H1 (cell line): Measurements from ENCODE around the gene ADK. TPM values are rescaled to one million over a fixed set of nuclear protein-coding genes. Genes with fewer than 3 reads are reported as not detected.

Experiments used
- CTCF ChIA-PET: fragments of 300-600 bp; sonication (Branson Sonifier 250); formaldehyde crosslinking; loops from one replicate; lab custom pipeline; 2021; ENCODE audit not compliant: partially characterized antibody; lab: Charles Lee
- POLR2A ChIA-PET: fragments of 300-600 bp; sonication (Branson Sonifier 250); formaldehyde crosslinking; loops from one replicate; lab custom pipeline; 2021; ENCODE audit warnings: inconsistent platforms; ENCODE audit not compliant: partially characterized antibody; lab: Charles Lee
- DNase-seq, 2 experiments: peaks; one replicate each; pipeline versions ENCODE4 v3.0.0 to v3.0.0-alpha.2; 2010 to 2022; ENCODE audit warnings: low spot score in 2 of 2, low read depth in 1 of 2, mixed read lengths in 1 of 2
- FAIRE-seq: peaks from 2 replicates; lab custom pipeline; 2011; peaks lifted over from hg19 to GRCh38; lab: Jason Lieb, UNC
- H2AFZ ChIP-seq: 2 replicates; pipeline ENCODE4 v1.8.1; 2012; ENCODE audit warnings: low read length, inconsistent platforms
- H2AK5ac ChIP-seq: 2 replicates; pipeline ENCODE4 v1.6.1; 2013; ENCODE audit warnings: low read depth, low read length
- H2BK120ac ChIP-seq: replicated peaks from 2 replicates; pipeline ENCODE3; 2013; ENCODE audit warnings: low read depth, low read length, inconsistent platforms
- H2BK12ac ChIP-seq: 2 replicates; pipeline ENCODE4 v1.6.1; 2013; ENCODE audit warnings: low read depth, low read length
- H2BK15ac ChIP-seq: 2 replicates; pipeline ENCODE4 v1.6.1; 2013; ENCODE audit warnings: low read length
- H2BK20ac ChIP-seq: 2 replicates; pipeline ENCODE4 v1.6.1; 2013; ENCODE audit warnings: low read length
- H2BK5ac ChIP-seq: 2 replicates; pipeline ENCODE4 v1.6.1; 2013; ENCODE audit warnings: low read depth, low read length
- H3K14ac ChIP-seq: 2 replicates; pipeline ENCODE4 v1.6.1; 2013; ENCODE audit warnings: inconsistent platforms; ENCODE audit not compliant: insufficient read length
- H3K18ac ChIP-seq: 2 replicates; pipeline ENCODE4 v1.6.1; 2013; ENCODE audit warnings: low read length; ENCODE audit errors: extremely low read depth
- H3K23ac ChIP-seq: 2 replicates; pipeline ENCODE4 v1.6.1; 2013; ENCODE audit warnings: inconsistent platforms; ENCODE audit not compliant: insufficient read length
- H3K23me2 ChIP-seq: 2 replicates; pipeline ENCODE4 v1.6.1; 2013; ENCODE audit warnings: low read depth, low read length
- H3K27ac ChIP-seq: 2 replicates; pipeline ENCODE4 v1.6.1; 2011; ENCODE audit warnings: low read depth, low read length, inconsistent platforms
- H3K27me3 ChIP-seq, 4 experiments: replicated peaks in 1 of 4; 1 replicate in 1 of 4; 2 replicates in 3 of 4; pipeline versions ENCODE4 v1.6.1 to v1.8.1; 2011 to 2013; ENCODE audit warnings: low read length in 3 of 4, mild to moderate bottlenecking in 3 of 4, inconsistent platforms in 2 of 4, mixed read lengths in 2 of 4, moderate library complexity in 1 of 4; ENCODE audit not compliant: control insufficient read depth in 3 of 4, insufficient read depth in 3 of 4; ENCODE audit errors: extremely low read depth in 1 of 4
- H3K36me3 ChIP-seq, 4 experiments: 2 replicates each; pipeline versions ENCODE4 v1.6.1 to v1.8.1; 2011 to 2013; ENCODE audit warnings: mild to moderate bottlenecking in 4 of 4, low read length in 3 of 4, moderate library complexity in 2 of 4, control low read depth in 1 of 4, inconsistent platforms in 1 of 4; ENCODE audit not compliant: insufficient read depth in 4 of 4, control insufficient read depth in 2 of 4
- H3K4ac ChIP-seq: replicated peaks from 2 replicates; pipeline ENCODE3; 2013; ENCODE audit warnings: low read length, low read depth, mixed read lengths, inconsistent platforms; ENCODE audit not compliant: insufficient read length
- H3K4me1 ChIP-seq, 4 experiments: replicated peaks in 1 of 4; 1 replicate in 1 of 4; 2 replicates in 3 of 4; pipeline versions ENCODE4 v1.6.1 to v1.8.1; 2011 to 2013; ENCODE audit warnings: low read length in 3 of 4, inconsistent platforms in 2 of 4, mixed read lengths in 1 of 4; ENCODE audit not compliant: insufficient read depth in 4 of 4, control insufficient read depth in 3 of 4
- H3K4me2 ChIP-seq, 2 experiments: 2 replicates each; pipeline versions ENCODE4 v1.6.1 to v1.8.1; 2011 to 2013; ENCODE audit warnings: low read depth in 2 of 2, low read length in 2 of 2, control low read depth in 1 of 2, inconsistent platforms in 1 of 2, mild to moderate bottlenecking in 1 of 2; ENCODE audit not compliant: insufficient read depth in 1 of 2
- H3K4me3 ChIP-seq, 4 experiments: fragments of 200-600, 300-600 bp in 1 of 4; sonication (generic), shearing (Covaris generic), sonication (Bioruptor Twin) in 1 of 4; 2 replicates each; pipeline versions ENCODE4 v1.5.1 to v1.8.1; 2011 to 2016; ENCODE audit warnings: low read length in 4 of 4, low read depth in 3 of 4, control low read depth in 2 of 4, inconsistent platforms in 2 of 4, mild to moderate bottlenecking in 2 of 4, mixed read lengths in 1 of 4, moderate library complexity in 1 of 4; ENCODE audit not compliant: insufficient read depth in 2 of 4; ENCODE audit errors: extremely low read depth in 1 of 4
- H3K56ac ChIP-seq: replicated peaks from 2 replicates; pipeline ENCODE3; 2013; ENCODE audit warnings: low read depth, mild to moderate bottlenecking, mixed read lengths, low read length, inconsistent platforms; ENCODE audit not compliant: insufficient read length
- H3K79me1 ChIP-seq: 2 replicates; pipeline ENCODE4 v1.6.1; 2013; ENCODE audit warnings: low read depth, low read length, control low read depth
- H3K79me2 ChIP-seq, 2 experiments: 2 replicates each; pipeline versions ENCODE4 v1.6.1 to v1.8.1; 2012 to 2013; ENCODE audit warnings: low read length in 2 of 2, mild to moderate bottlenecking in 2 of 2, inconsistent platforms in 1 of 2; ENCODE audit not compliant: insufficient read depth in 2 of 2, control insufficient read depth in 1 of 2
- H3K9ac ChIP-seq, 4 experiments: replicated peaks in 1 of 4; 1 replicate in 1 of 4; 2 replicates in 3 of 4; pipeline versions ENCODE4 v1.6.1 to v1.8.1; 2011 to 2013; ENCODE audit warnings: low read depth in 3 of 4, low read length in 3 of 4, control low read depth in 2 of 4, mild to moderate bottlenecking in 2 of 4, moderate library complexity in 2 of 4, inconsistent platforms in 1 of 4; ENCODE audit errors: extremely low read depth in 1 of 4
- H3K9me3 ChIP-seq, 2 experiments: 2 replicates each; pipeline versions ENCODE4 v1.6.1 to v1.8.1; 2012 to 2013; ENCODE audit warnings: mild to moderate bottlenecking in 2 of 2, moderate library complexity in 2 of 2, control low read depth in 1 of 2, inconsistent platforms in 1 of 2, low read depth in 1 of 2, low read length in 1 of 2, mixed read lengths in 1 of 2; ENCODE audit not compliant: insufficient read depth in 2 of 2
- H4K20me1 ChIP-seq, 2 experiments: replicated peaks in 1 of 2; 2 replicates each; pipeline versions ENCODE3 to v1.8.1; 2011 to 2013; ENCODE audit warnings: inconsistent platforms in 2 of 2, low read length in 2 of 2, mild to moderate bottlenecking in 1 of 2; ENCODE audit not compliant: insufficient read depth in 2 of 2, control insufficient read depth in 1 of 2
- H4K5ac ChIP-seq: 2 replicates; pipeline ENCODE4 v1.6.1; 2013; ENCODE audit warnings: low read length, low read depth, mixed read lengths, inconsistent platforms; ENCODE audit not compliant: insufficient read length
- H4K8ac ChIP-seq: 2 replicates; pipeline ENCODE4 v1.8.0; 2013; ENCODE audit warnings: mild to moderate bottlenecking, moderate library complexity, low read length, inconsistent platforms; ENCODE audit not compliant: insufficient read depth; ENCODE audit errors: extremely low read depth
- H4K91ac ChIP-seq: replicated peaks from 2 replicates; pipeline ENCODE3; 2013; ENCODE audit warnings: low read length, mixed read lengths, inconsistent platforms; ENCODE audit not compliant: insufficient read length
- ATF2 ChIP-seq: IDR thresholded peaks from 2 replicates; pipeline ENCODE4 v1.6.1; 2012; ENCODE audit warnings: low read length, inconsistent platforms
- CREB1 ChIP-seq: IDR thresholded peaks from 2 replicates; pipeline ENCODE4 v1.6.1; 2012; ENCODE audit warnings: inconsistent platforms
- GABPA ChIP-seq: IDR thresholded peaks from 2 replicates; pipeline ENCODE4 v1.6.1; 2011; ENCODE audit warnings: mild to moderate bottlenecking, low read length, moderate library complexity, borderline replicate concordance; ENCODE audit not compliant: insufficient read depth
- GTF2F1 ChIP-seq: IDR thresholded peaks from 2 replicates; pipeline ENCODE4 v1.6.1; 2012; ENCODE audit warnings: low read depth, low read length, improper control_type of control experiment, borderline replicate concordance
- JUND ChIP-seq: IDR thresholded peaks from 2 replicates; pipeline ENCODE4 v1.6.1; 2011; ENCODE audit warnings: mild to moderate bottlenecking, improper control_type of control experiment, low read length
- KDM1A ChIP-seq: fragments of 200-600, 300-600 bp; sonication (generic); IDR thresholded peaks from 2 replicates; pipeline ENCODE4 v1.7.1; 2016; ENCODE audit warnings: mild to moderate bottlenecking, low read length, borderline replicate concordance
- KDM4A ChIP-seq: IDR thresholded peaks from one replicate; pipeline ENCODE4 v1.7.1; 2012; ENCODE audit warnings: low read depth, mild to moderate bottlenecking, moderate library complexity, low read length, inconsistent platforms; ENCODE audit not compliant: severe bottlenecking
- MAFK ChIP-seq: IDR thresholded peaks from 2 replicates; pipeline ENCODE4 v1.6.1; 2012; ENCODE audit warnings: low read depth, mild to moderate bottlenecking, improper control_type of control experiment, low read length
- RFX5 ChIP-seq: IDR thresholded peaks from 2 replicates; pipeline ENCODE4 v1.6.1; 2011; ENCODE audit warnings: low read depth, low read length, improper control_type of control experiment, borderline replicate concordance
- RNF2 ChIP-seq: fragments of 200-900, 300-1000 bp; sonication (generic); IDR thresholded peaks from 2 replicates; pipeline ENCODE4 v1.7.1; 2016; ENCODE audit warnings: borderline replicate concordance, low read depth, mild to moderate bottlenecking, antibody characterized with exemption, low read length; ENCODE audit not compliant: poor library complexity, severe bottlenecking; ENCODE audit errors: missing control alignments
- SP2 ChIP-seq: IDR thresholded peaks from 2 replicates; pipeline ENCODE4 v1.6.1; 2012; ENCODE audit warnings: mild to moderate bottlenecking, low read length, inconsistent platforms
- SUZ12 ChIP-seq: fragments of 200-600 bp; sonication (generic); IDR thresholded peaks from 2 replicates; pipeline ENCODE4 v1.6.1; 2012; ENCODE audit warnings: mild to moderate bottlenecking, inconsistent platforms, low read length, moderate library complexity, mixed read lengths
- WGBS, 2 experiments: shearing (Covaris generic) in 1 of 2; methylation state at CpG; one replicate each; pipeline versions ENCODE4 v1.1.6 to v1.1.7; 2013 to 2015; ENCODE audit warnings: low lambda C conversion rate in 2 of 2, mixed read lengths in 2 of 2, inconsistent platforms in 1 of 2, low coverage in 1 of 2, missing lambda C conversion rate in 1 of 2; ENCODE audit not compliant: insufficient replicate concordance in 2 of 2, insufficient coverage in 1 of 2, insufficient read length in 1 of 2; ENCODE audit errors: extremely low coverage in 1 of 2, missing lambda C conversion rate in 1 of 2; 5-methylcytosine and 5-hydroxymethylcytosine counted together
- polyA plus RNA-seq, 7 experiments: library from polyadenylated mRNA; depleted of rRNA in 3 of 7; stranded (reverse) in 5 of 7; unstranded in 2 of 7; fragments of >200 nt in 5 of 7; fragments of 200-250 nt in 2 of 7; gene quantifications; 1 replicate in 5 of 7; 2 replicates in 1 of 7; 4 replicates in 1 of 7; pipeline versions ENCODE4 v1.2.1 to v1.2.3, GENCODE V29; 2011 to 2013; ENCODE audit warnings: missing spikeins in 2 of 7, mixed read lengths in 2 of 7
- total RNA-seq: library from RNA; stranded (reverse); fragmentation: NEBNext Ultra II Directional; extraction: Animal tissue kit (Norgen Biotek cat#: 25700); gene quantifications from 2 replicates; pipeline ENCODE4 v1.2.1, GENCODE V29; 2021

Gene ADK
- total and polyA plus RNA-seq, 2 of the 8 experiments (the other 6 are each of a cell fraction or from before 2014, with no cell fraction given) = 12.3 to 42.4 TPM

- Histone ChIP-seq H3K79me1 (peaks cover 2% of the 10 kb centered on the region), H4K20me1 (peaks cover 2 to 5% of the 10 kb centered on the region in 2 experiments), H3K14ac (no peak overlapping the region), H3K9me3 (no peaks in the 10 kb centered on the region), H3K23me2 (no peaks in the 10 kb centered on the region), H3K36me3 (no peaks in the 10 kb centered on the region), H3K79me2 (peaks cover 0 to 62% of the 10 kb centered on the region in 2 experiments; a peak in 2 of 4 replicates), H2BK15ac (no peak overlapping the region), H3K18ac (no peak overlapping the region), H2AFZ (no peak overlapping the region), H3K27me3 (no peaks in the 10 kb centered on the region), H2BK20ac (no peak overlapping the region), H2BK5ac (no peak overlapping the region), H3K27ac (no peak overlapping the region), H3K4ac (no peak overlapping the region), H4K91ac (no peak overlapping the region), H3K4me2 (no peak overlapping the region), H3K9ac (no peak overlapping the region), H4K8ac (no peak overlapping the region), H3K56ac (no peak overlapping the region), H2AK5ac (no peak overlapping the region), H2BK120ac (no peak overlapping the region), H4K5ac (no peak overlapping the region), H3K23ac (no peak overlapping the region), H2BK12ac (no peak overlapping the region), H3K4me1 (no peaks in the 10 kb centered on the region; a peak in 1 of 7 replicates), H3K4me3 (no peak overlapping the region)
- ChIA-PET POLR2A (no interaction called here), CTCF (no interaction called here)
- no peak for DNase-seq
- 86% methylated on average over 3 of the region's 3 CpGs; no CpG with 5 or more reads in 1 of the 2 experiments for WGBS, 2 experiments
- no peak for FAIRE-seq
- no peak for TF ChIP-seq KDM4A
- TF ChIP-seq CREB1 = no peak
- TF ChIP-seq MAFK = no peak
- no peak for TF ChIP-seq SUZ12
- no peak for TF ChIP-seq GABPA
- TF ChIP-seq KDM1A = no peak
- no peak for TF ChIP-seq SP2
- TF ChIP-seq JUND = no peak
- no peak for TF ChIP-seq RFX5
- no peak for TF ChIP-seq RNF2
- TF ChIP-seq ATF2 = no peak
- no peak for TF ChIP-seq GTF2F1
These were observed 9.0 kb downstream of the ADK start for GRCh38 chr10:74160013-74160412.
